ENCODE measurements around the gene GIMAP8. TPM values are rescaled to one million over a fixed set of nuclear protein-coding genes. Genes with fewer than 3 reads are reported as not detected.
A peak's percentile ranks its signal among the peaks of the same experiment; 100 is the strongest.

The GIMAP8 gene
- total and polyA plus RNA-seq, 2 of the 8 experiments (the other 6 are each of a cell fraction or from before 2014, with no cell fraction given) = not detected

DNA sequence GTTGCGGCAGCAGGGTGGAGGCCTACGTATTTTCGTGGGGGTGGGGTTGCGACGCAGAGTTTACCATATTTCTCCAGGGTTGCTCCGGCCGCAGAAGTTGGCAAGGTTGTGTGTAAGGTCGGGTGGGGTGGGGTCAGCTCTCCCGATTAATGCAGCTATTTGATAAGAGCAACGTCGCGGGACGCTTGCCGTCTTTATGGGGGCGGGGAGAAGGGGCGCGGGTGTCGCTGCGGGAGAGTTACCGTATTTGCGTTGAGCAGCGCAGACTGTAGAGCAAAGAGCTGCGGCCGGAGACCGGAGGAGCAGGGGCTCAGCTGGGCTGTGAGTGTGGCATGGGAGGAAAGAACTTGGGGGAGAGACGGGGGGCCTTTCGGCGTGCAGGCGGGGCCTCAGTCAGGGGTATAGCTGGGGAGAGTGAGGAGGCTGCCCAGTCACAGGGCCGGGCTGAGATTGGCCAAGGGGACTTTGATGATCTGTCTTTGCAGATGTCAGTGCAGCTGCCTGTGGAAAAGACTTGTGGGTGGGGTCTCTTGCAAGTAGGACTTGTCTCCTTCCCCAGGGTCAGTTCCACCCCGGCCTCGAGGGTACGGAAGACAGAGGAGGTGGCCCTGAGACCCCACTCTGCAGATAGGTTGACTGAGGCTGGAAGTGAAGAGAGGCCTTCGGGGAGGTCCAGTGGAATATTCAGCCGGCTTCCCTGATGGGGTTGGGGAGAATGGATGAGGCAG lies 44.7 kb upstream of the GIMAP8 start (continued):
- TF ChIP-seq, protein P1, sequence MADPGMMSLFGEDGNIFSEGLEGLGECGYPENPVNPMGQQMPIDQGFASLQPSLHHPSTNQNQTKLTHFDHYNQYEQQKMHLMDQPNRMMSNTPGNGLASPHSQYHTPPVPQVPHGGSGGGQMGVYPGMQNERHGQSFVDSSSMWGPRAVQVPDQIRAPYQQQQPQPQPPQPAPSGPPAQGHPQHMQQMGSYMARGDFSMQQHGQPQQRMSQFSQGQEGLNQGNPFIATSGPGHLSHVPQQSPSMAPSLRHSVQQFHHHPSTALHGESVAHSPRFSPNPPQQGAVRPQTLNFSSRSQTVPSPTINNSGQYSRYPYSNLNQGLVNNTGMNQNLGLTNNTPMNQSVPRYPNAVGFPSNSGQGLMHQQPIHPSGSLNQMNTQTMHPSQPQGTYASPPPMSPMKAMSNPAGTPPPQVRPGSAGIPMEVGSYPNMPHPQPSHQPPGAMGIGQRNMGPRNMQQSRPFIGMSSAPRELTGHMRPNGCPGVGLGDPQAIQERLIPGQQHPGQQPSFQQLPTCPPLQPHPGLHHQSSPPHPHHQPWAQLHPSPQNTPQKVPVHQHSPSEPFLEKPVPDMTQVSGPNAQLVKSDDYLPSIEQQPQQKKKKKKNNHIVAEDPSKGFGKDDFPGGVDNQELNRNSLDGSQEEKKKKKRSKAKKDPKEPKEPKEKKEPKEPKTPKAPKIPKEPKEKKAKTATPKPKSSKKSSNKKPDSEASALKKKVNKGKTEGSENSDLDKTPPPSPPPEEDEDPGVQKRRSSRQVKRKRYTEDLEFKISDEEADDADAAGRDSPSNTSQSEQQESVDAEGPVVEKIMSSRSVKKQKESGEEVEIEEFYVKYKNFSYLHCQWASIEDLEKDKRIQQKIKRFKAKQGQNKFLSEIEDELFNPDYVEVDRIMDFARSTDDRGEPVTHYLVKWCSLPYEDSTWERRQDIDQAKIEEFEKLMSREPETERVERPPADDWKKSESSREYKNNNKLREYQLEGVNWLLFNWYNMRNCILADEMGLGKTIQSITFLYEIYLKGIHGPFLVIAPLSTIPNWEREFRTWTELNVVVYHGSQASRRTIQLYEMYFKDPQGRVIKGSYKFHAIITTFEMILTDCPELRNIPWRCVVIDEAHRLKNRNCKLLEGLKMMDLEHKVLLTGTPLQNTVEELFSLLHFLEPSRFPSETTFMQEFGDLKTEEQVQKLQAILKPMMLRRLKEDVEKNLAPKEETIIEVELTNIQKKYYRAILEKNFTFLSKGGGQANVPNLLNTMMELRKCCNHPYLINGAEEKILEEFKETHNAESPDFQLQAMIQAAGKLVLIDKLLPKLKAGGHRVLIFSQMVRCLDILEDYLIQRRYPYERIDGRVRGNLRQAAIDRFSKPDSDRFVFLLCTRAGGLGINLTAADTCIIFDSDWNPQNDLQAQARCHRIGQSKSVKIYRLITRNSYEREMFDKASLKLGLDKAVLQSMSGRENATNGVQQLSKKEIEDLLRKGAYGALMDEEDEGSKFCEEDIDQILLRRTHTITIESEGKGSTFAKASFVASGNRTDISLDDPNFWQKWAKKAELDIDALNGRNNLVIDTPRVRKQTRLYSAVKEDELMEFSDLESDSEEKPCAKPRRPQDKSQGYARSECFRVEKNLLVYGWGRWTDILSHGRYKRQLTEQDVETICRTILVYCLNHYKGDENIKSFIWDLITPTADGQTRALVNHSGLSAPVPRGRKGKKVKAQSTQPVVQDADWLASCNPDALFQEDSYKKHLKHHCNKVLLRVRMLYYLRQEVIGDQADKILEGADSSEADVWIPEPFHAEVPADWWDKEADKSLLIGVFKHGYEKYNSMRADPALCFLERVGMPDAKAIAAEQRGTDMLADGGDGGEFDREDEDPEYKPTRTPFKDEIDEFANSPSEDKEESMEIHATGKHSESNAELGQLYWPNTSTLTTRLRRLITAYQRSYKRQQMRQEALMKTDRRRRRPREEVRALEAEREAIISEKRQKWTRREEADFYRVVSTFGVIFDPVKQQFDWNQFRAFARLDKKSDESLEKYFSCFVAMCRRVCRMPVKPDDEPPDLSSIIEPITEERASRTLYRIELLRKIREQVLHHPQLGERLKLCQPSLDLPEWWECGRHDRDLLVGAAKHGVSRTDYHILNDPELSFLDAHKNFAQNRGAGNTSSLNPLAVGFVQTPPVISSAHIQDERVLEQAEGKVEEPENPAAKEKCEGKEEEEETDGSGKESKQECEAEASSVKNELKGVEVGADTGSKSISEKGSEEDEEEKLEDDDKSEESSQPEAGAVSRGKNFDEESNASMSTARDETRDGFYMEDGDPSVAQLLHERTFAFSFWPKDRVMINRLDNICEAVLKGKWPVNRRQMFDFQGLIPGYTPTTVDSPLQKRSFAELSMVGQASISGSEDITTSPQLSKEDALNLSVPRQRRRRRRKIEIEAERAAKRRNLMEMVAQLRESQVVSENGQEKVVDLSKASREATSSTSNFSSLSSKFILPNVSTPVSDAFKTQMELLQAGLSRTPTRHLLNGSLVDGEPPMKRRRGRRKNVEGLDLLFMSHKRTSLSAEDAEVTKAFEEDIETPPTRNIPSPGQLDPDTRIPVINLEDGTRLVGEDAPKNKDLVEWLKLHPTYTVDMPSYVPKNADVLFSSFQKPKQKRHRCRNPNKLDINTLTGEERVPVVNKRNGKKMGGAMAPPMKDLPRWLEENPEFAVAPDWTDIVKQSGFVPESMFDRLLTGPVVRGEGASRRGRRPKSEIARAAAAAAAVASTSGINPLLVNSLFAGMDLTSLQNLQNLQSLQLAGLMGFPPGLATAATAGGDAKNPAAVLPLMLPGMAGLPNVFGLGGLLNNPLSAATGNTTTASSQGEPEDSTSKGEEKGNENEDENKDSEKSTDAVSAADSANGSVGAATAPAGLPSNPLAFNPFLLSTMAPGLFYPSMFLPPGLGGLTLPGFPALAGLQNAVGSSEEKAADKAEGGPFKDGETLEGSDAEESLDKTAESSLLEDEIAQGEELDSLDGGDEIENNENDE (IDR thresholded peaks at IDR 0.05; ENCODE audit: insufficient replicate concordance, low read length) = peak; percentile 99
- TF ChIP-seq RXRA (IDR thresholded peaks at IDR 0.05; ENCODE audit: insufficient read depth, low read depth, low read length) (no peak), BACH1 (IDR thresholded peaks at IDR 0.05; ENCODE audit: low read length) (no peak), TAF1 (IDR thresholded peaks at IDR 0.05; ENCODE audit: low read depth, low read length) (no peak), SIX5 (IDR thresholded peaks at IDR 0.05; ENCODE audit: low read depth, low read length) (no peak), SIN3A (conservative IDR thresholded peaks at IDR 0.05 in 1 of 2, IDR thresholded peaks at IDR 0.05 in 1 of 2; ENCODE audit: low read depth in 1 of 2, low read length in 2 of 2) (peak in 1 of 2 experiments; percentile 17; a peak in 1 of 4 replicates), TAF7 (optimal IDR thresholded peaks at IDR 0.05; ENCODE audit: borderline replicate concordance, low read depth, low read length) (no peak), SP2 (IDR thresholded peaks at IDR 0.05; ENCODE audit: low read length) (no peak), POLR2A (IDR thresholded peaks at IDR 0.05; ENCODE audit: control extremely low read depth in 1 of 2, low read depth in 2 of 2, low read length in 2 of 2) (no peak), POLR2AphosphoS5 (IDR thresholded peaks at IDR 0.05; ENCODE audit: low read depth, low read length) (no peak), SAP30 (IDR thresholded peaks at IDR 0.05; ENCODE audit: insufficient read depth, insufficient replicate concordance, low read length) (no peak)

Data from H1 (cell line).